HEK293 (cell line): ENCODE results near the gene CTIF.

Source experiments
- CTCF ChIP-seq: fragments of 450-650 bp; formaldehyde crosslinking; IDR thresholded peaks from 2 replicates; pipeline ENCODE4 v1.5.1; 2016; ENCODE audit warnings: missing biosample characterization, missing genetic modification characterization
- ZNF114 ChIP-seq: fragments of 450-650 bp; formaldehyde crosslinking; IDR thresholded peaks from 2 replicates; pipeline ENCODE4 v1.5.0; 2017; ENCODE audit warnings: missing biosample characterization, missing genetic modification characterization
- ZNF843 ChIP-seq: fragments of 450-650 bp; formaldehyde crosslinking; IDR thresholded peaks from 2 replicates; pipeline ENCODE4 v1.5.1; 2016; ENCODE audit warnings: missing biosample characterization, missing genetic modification characterization
- ZSCAN18 ChIP-seq: fragments of 450-650 bp; formaldehyde crosslinking; IDR thresholded peaks from 2 replicates; pipeline ENCODE4 v1.5.1; 2016; ENCODE audit warnings: missing biosample characterization, missing genetic modification characterization
- TF ChIP-seq, protein P1 (sequence below): fragments of 450-650 bp; formaldehyde crosslinking; IDR thresholded peaks from 2 replicates; pipeline ENCODE4 v1.5.1; 2016; ENCODE audit warnings: missing biosample characterization, missing genetic modification characterization

DNA sequence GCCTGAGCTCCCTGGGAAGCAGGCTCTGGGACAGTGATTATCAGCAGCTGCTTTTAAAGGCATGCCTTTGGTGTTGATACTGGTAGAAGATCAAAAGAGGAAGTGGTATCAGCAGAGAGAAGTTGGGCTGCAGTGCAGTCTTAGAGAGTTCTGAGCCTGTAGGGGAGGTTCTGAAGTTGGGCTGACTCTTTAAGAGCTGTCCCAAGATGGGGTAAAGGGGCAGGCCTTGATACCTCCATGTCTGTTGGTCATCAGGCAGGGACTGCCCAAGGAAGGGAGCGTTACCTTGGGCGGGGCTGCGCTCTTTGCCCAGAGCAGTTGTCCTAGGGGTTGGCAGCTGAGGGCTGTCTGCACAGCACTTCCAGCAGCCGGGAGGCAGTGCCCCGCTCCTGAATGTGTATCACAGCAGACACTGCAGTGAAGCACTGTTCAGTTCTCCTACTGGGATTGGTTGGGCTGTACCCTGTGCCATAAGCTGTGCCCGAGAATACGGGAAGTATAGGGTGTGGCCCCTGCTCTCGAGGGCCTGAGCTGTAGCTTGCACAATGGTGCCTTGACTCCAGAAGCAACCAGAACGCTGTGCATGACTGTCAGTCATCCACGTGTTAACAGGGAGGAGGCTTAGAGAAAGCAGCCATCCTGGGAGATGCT is 177.0 kb downstream of the CTIF start:
- no peak for TF ChIP-seq CTCF (tag by site-specific recombination)
- no peak for TF ChIP-seq ZNF114 (tag by site-specific recombination)
- TF ChIP-seq ZSCAN18, result no peak
- TF ChIP-seq, protein P1, sequence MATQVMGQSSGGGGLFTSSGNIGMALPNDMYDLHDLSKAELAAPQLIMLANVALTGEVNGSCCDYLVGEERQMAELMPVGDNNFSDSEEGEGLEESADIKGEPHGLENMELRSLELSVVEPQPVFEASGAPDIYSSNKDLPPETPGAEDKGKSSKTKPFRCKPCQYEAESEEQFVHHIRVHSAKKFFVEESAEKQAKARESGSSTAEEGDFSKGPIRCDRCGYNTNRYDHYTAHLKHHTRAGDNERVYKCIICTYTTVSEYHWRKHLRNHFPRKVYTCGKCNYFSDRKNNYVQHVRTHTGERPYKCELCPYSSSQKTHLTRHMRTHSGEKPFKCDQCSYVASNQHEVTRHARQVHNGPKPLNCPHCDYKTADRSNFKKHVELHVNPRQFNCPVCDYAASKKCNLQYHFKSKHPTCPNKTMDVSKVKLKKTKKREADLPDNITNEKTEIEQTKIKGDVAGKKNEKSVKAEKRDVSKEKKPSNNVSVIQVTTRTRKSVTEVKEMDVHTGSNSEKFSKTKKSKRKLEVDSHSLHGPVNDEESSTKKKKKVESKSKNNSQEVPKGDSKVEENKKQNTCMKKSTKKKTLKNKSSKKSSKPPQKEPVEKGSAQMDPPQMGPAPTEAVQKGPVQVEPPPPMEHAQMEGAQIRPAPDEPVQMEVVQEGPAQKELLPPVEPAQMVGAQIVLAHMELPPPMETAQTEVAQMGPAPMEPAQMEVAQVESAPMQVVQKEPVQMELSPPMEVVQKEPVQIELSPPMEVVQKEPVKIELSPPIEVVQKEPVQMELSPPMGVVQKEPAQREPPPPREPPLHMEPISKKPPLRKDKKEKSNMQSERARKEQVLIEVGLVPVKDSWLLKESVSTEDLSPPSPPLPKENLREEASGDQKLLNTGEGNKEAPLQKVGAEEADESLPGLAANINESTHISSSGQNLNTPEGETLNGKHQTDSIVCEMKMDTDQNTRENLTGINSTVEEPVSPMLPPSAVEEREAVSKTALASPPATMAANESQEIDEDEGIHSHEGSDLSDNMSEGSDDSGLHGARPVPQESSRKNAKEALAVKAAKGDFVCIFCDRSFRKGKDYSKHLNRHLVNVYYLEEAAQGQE (tag by site-specific recombination), result no peak
- no peak for TF ChIP-seq ZNF843 (tag by site-specific recombination)
